Measurements from ENCODE around the gene ENTREP1. TPM values are rescaled to one million over a fixed set of nuclear protein-coding genes. Genes with fewer than 3 reads are reported as not detected.

Gene ENTREP1
- total and polyA plus RNA-seq, 2 of the 4 experiments (the other 2 are of a cell fraction): not detected

- Histone ChIP-seq H3K18ac (ENCODE audit: low read depth, low read length) (no peak overlapping the region), H3K27ac (ENCODE audit: insufficient read depth, low read length) (no peak overlapping the region), H3K79me1 (ENCODE audit: low read depth in 1 of 2, low read length in 2 of 2) (no peaks in the 10 kb centered on the region), H4K8ac (ENCODE audit: low read depth in 2 of 2, low read length in 2 of 2) (no peak overlapping the region), H2BK15ac (ENCODE audit: low read depth, low read length) (no peak overlapping the region), H2AK5ac (ENCODE audit: low read depth, low read length) (no peak overlapping the region), H3K14ac (replicated peaks; ENCODE audit: low read depth, low read length) (no peak overlapping the region), H3K36me3 (ENCODE audit: control insufficient read depth, insufficient read depth, low read length) (no peaks in the 10 kb centered on the region), H2AFZ (replicated peaks; ENCODE audit: low read length, poor library complexity) (no peak overlapping the region), H3K27me3 (ENCODE audit: control insufficient read depth, insufficient read depth, low read length) (peaks cover 15% of the 10 kb centered on the region), H3K4me2 (ENCODE audit: low read depth, low read length) (no peak overlapping the region), H4K5ac (ENCODE audit: low read depth, low read length) (no peak overlapping the region), H3K4me3 (ENCODE audit: insufficient read depth, low read depth, low read length) (no peak overlapping the region), H3K9me3 (ENCODE audit: control insufficient read depth, insufficient read depth, low read length) (no peaks in the 10 kb centered on the region), H3K4ac (ENCODE audit: low read depth, low read length) (no peak overlapping the region), H3K23ac (ENCODE audit: low read depth, low read length) (no peak overlapping the region), H2BK120ac (ENCODE audit: low read depth, low read length) (no peak overlapping the region), H2BK20ac (ENCODE audit: low read depth, low read length) (no peak overlapping the region), H4K20me1 (ENCODE audit: insufficient read depth, low read length) (no peaks in the 10 kb centered on the region), H3K9ac (ENCODE audit: low read depth, low read length) (no peak overlapping the region), H2AK9ac (replicated peaks; ENCODE audit: low read depth, low read length, poor library complexity) (no peak overlapping the region), H2BK5ac (ENCODE audit: low read depth, low read length, poor library complexity, severe bottlenecking) (no peak overlapping the region), H4K91ac (ENCODE audit: insufficient read depth, low read depth, low read length) (no peak overlapping the region), H3K4me1 (ENCODE audit: control insufficient read depth, insufficient read depth, low read length) (peaks cover 3% of the 10 kb centered on the region), H3K9me1 (ENCODE audit: insufficient read depth, low read length) (0 out of 2 replicates have a peak, but pooled peaks cover 4% of the 10 kb centered on the region), H3K56ac (ENCODE audit: extremely low read depth, insufficient read depth, low read length) (no peak overlapping the region)
- TF ChIP-seq ELK1 (IDR thresholded peaks at IDR 0.05; ENCODE audit: borderline replicate concordance, low read depth, low read length): no peak
- intact Hi-C loops (cut with micrococcal nuclease) (no loop called here), dilution Hi-C loops (cut with HindIII; ENCODE audit: low sequenced_read_pairs, unreplicated experiment) (no loop called here), in situ Hi-C loops (cut with MboI; ENCODE audit: low sequenced_read_pairs) (no loop called here)
- ChIA-PET CTCF (no interaction called here), POLR2A (ENCODE audit: unreplicated experiment) (no interaction called here)
- BruUV-seq (replicated peaks): no TSS peak
- WGBS, 2 experiments (ENCODE audit: extremely low coverage in 2 of 2, insufficient read length in 1 of 2): no CpG with 5 or more reads among the region's 6 CpGs
- DNase-seq (no peak), ATAC-seq (ENCODE audit: low read depth) (no peak)
Observed at GRCh38 chr9:69380301-69380700, 55.3 kb downstream of the ENTREP1 start.

All from IMR-90 (cell line).